Ishikawa (cell line): Measurements from ENCODE around the gene STX17.

Experiments
- CEBPB ChIP-seq: IDR thresholded peaks from 2 replicates; pipeline ENCODE4 v1.6.1; 2012
- CREB1 ChIP-seq: IDR thresholded peaks from 2 replicates; pipeline ENCODE4 v1.6.1; 2012; ENCODE audit warnings: low read depth
- EGR1 ChIP-seq: IDR thresholded peaks from 2 replicates; pipeline ENCODE4 v1.6.1; 2012
- MAX ChIP-seq: IDR thresholded peaks from 2 replicates; pipeline ENCODE4 v1.6.1; 2012
- RAD21 ChIP-seq: IDR thresholded peaks from 2 replicates; pipeline ENCODE4 v1.6.1; 2012; ENCODE audit warnings: low read depth
- TAF1 ChIP-seq: IDR thresholded peaks from 2 replicates; pipeline ENCODE4 v1.6.1; 2012; ENCODE audit warnings: low read depth, mild to moderate bottlenecking
- TCF12 ChIP-seq: IDR thresholded peaks from 2 replicates; pipeline ENCODE4 v1.6.1; 2012; ENCODE audit warnings: low read depth
- USF1 ChIP-seq: IDR thresholded peaks from 2 replicates; pipeline ENCODE4 v1.6.1; 2012
- YY1 ChIP-seq: IDR thresholded peaks from 2 replicates; pipeline ENCODE4 v1.6.1; 2012; ENCODE audit warnings: low read depth
- ZBTB7A ChIP-seq: IDR thresholded peaks from 2 replicates; pipeline ENCODE4 v1.6.1; 2012; ENCODE audit warnings: low read depth

GRCh38 chr9:100014846-100015245 lies 108.4 kb downstream of the STX17 start:
- TF ChIP-seq TAF1 (no peak), EGR1 (no peak), MAX (no peak), YY1 (no peak), USF1 (no peak), CEBPB (no peak), ZBTB7A (no peak), CREB1 (no peak), TCF12 (no peak), RAD21 (no peak)
